Measurements from ENCODE around the gene FUT3.

Gene FUT3

DNA sequence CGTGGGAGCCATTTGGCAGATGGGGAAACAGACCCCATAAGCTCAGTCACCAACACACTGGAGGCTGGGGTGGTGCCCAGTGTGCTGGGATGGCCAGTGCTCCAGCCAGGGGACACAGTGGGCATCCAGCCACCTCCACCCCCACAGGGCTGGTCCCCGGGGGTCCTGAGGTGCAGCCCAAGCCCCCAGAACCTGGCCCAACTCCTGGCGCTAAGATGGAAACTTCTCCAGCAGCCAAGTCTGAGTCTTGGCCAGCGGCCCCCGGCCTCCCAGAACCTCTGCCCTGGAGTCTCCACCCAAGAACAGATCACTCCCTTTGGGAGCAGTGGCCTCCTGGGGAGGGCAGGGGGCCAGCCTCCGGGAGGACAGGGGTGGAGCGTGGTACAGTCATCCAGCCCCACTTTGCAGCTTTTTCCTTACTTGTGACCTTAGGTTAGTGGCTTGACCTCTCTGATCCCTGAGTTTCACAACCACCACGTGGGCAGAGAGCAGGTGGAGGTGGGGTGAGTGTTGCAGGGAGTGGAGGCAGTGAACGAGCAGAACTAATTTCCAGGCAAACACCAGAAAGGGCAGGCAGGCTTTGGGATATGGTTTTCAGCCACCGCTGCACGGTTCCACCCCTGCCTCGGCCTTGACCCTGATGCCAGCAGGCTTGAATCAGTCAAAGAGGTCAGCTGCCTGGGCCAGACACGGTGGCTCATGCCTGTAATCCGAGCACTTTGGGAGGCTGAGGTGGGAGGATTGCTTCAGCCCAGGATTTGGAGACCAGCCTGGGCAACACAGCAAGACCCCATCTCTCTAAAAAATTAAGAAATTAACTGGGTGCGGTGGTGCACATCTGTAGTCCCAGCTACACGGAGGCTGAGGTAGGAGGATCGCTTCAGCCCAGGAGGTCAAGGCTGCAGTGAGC lies 50.6 kb downstream of the FUT3 start:
- no peak for DNase-seq (ENCODE audit: low read depth)

DNA sequence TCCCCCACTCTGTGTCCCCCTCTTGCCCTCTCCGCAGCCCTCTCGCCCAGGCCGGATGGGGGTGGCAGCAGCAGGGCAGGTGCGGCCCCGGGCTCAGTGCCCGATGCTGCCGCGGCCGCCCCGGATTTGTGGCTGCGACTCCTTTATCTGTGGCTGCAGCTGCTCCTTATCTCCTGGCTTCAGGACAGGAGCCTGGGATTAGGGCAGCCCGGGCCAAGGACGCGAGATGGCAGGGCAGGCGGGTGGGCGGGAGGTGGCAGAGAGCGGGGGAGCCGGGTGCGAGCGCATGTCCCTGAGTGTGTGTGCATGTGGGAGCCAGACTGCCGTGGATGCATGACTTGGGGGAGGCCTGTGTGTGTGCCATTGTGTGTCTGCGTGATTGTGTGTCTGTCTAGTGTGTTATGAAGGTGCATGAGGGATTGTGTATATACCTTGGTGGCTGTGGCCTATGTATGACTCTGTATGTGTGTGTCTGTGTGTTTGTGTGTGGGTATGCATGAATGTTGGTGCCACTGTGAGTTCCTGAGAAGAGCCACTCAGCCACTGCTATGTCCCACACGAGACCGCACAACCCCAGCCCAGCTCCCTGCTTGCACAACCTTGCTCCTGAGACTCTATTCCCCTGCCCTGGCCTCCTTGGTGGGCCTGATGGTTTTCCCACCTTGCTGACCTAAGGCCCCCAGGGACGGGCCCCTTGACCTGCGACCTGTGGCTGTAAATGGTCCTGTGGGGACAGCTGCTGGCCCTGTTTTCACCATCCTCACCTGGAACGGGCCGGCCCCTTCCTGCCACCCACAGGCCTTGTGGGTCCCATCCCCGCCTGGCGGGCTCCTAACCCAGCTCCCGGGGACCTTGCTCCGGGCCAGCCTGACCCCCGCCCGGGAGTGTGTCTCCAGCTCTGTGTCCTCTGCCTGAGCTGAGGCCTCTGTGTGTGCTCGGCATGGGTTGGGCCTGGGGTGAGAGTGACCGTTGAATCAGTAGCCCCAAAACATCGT lies 51.7 kb downstream of the FUT3 start:
- no peak for DNase-seq (ENCODE audit: low read depth)

DNA sequence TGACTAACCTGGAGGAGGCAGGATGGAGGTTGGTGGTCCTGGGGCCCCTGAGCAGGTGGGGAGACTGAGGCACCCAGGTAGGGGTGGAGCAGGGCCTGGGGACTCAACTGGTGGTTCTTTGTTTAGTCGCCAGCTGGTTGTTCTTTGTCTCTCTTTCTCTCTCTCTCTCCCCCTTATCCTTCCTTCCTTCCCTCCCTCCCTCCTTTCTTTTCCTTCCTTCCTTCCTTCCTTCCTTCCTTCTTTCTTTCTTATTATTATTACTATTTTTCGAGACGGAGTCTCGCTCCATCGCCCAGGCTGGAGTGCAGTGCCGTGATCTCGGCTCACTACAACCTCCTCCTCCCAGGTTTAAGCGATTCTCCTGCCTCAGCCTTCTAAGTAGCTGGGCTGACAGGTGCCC lies 53.0 kb downstream of the FUT3 start:
- DNase-seq (ENCODE audit: low read depth) = no peak

DNA sequence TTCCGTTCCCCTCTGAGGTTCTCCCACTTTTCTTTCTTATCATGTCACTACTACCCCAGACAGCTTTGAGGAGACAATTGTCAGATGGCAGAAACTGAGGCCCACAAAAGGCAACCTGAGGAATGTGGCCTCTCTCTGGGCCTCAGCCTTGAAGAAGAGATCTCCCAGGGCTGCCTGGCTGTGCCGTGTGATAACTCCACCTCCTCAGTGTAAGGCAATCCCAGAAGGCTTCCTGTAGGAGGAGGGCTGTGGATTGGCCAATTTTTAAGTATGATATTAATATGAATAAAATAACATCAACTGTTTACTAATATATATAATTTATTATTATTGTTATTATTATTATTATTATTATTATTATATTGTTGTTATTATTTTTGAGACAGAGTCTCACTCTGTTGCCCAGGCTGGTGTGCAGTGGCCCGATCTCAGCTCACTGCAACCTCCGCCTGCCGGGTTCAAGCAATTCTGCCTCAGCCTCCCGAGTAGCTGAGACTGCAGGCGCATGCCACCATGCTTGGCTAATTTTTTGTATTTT lies 55.8 kb downstream of the FUT3 start:
- no peak for DNase-seq (ENCODE audit: low read depth)

DNA sequence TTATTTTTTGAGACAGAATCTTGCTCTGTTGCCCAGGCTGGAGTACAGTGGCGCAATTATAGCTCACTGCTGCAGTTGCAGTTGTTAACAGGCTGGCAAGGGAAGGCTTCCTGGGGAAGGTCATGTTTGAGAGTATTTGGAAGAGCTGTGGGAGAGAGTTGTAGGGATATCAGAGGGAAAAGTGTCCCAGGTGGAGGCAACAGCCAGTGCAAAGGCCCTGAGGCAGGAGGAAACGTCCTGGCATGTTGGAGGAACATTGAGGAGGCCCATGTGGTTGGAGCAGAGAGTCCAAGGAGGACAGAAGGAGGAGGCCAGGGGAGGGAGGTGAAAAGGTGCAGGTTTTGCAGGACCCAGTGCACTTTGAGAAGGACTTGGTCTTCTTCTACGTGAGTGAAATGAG lies 58.1 kb downstream of the FUT3 start:
- no peak for DNase-seq (ENCODE audit: low read depth)

Data from stimulated activated CD4-positive, alpha-beta T cell treated with anti-CD3 and anti-CD28 coated beads, Interleukin-2, amount 100 ng/mL, for 4 hours (primary cell).